ENCODE measurements around the gene ALKBH3. TPM values are rescaled to one million over a fixed set of nuclear protein-coding genes. Genes with fewer than 3 reads are reported as not detected.

ALKBH3 gene
- total RNA-seq, 3 donors from 2014 or later (not counting 1 experiment from before 2014, with no cell fraction given) = 24.3 to 30.8 (median 29.6) TPM

DNA sequence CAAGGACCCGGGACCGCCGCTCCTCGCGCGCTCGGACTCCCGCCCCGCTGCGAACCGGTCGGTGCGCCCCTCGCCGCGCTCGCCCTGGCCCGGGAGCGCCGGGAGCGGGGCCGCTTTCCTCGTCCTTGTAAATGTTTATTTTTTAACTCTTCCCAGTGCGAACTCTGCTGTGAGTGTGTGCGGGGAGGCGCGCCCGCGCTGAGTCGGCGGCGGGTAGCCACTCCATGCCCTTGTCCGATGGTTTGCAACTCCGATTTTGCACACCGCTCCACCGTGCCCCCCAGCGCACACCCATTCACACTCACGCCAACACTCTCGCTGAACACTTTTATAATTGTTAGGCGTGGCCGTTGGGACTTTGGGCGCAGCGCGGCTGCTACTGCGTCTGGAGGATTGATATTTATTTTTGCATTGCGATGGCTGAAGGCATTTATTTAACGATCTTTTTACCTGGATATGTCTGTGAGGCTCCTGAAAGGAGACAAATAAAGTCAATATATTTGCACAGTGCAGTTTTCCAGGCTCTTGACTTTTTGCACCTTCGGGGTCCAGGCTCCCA is 62.8 kb downstream of the ALKBH3 start:
- Mint-ChIP-seq H3K36me3 (no peaks in the 10 kb centered on the region), H3K4me1 (peaks cover 20 to 35% of the 10 kb centered on the region in 2 donors), H3K9me3 (no peaks in the 10 kb centered on the region), H3K27me3 (ENCODE audit: low read depth in 2 of 2) (peaks cover 47 to 51% of the 10 kb centered on the region in 2 donors), H3K27ac (no peak overlapping the region), H3K4me3 (peak overlapping the region; percentile 94)
- H3K4me1 ChIP-seq (ENCODE audit: control insufficient read depth, insufficient read depth, low read length) = peaks cover 27% of the 10 kb centered on the region
- no peak for DNase-seq
- intact Hi-C loops (cut with micrococcal nuclease) = no loop called here
- peaks cover 23% of the 10 kb centered on the region for H3K27me3 ChIP-seq (ENCODE audit: control insufficient read depth, insufficient read depth, low read length)
- no peaks in the 10 kb centered on the region for H3K9me3 ChIP-seq (ENCODE audit: control insufficient read depth, insufficient read depth, low read length)
- no peak overlapping the region for H3K4me3 ChIP-seq (ENCODE audit: low read length)
- H3K36me3 ChIP-seq (ENCODE audit: control insufficient read depth, insufficient read depth, low read length) = no peaks in the 10 kb centered on the region
- WGBS (ENCODE audit: insufficient coverage) = 2% methylated on average over 48 of the region's 48 CpGs
- ATAC-seq = no peak
- TF ChIP-seq, protein P1, sequence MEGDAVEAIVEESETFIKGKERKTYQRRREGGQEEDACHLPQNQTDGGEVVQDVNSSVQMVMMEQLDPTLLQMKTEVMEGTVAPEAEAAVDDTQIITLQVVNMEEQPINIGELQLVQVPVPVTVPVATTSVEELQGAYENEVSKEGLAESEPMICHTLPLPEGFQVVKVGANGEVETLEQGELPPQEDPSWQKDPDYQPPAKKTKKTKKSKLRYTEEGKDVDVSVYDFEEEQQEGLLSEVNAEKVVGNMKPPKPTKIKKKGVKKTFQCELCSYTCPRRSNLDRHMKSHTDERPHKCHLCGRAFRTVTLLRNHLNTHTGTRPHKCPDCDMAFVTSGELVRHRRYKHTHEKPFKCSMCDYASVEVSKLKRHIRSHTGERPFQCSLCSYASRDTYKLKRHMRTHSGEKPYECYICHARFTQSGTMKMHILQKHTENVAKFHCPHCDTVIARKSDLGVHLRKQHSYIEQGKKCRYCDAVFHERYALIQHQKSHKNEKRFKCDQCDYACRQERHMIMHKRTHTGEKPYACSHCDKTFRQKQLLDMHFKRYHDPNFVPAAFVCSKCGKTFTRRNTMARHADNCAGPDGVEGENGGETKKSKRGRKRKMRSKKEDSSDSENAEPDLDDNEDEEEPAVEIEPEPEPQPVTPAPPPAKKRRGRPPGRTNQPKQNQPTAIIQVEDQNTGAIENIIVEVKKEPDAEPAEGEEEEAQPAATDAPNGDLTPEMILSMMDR (IDR thresholded peaks at IDR 0.05) = no peak
- no peak overlapping the region for H3K27ac ChIP-seq (ENCODE audit: low read length)

DNA sequence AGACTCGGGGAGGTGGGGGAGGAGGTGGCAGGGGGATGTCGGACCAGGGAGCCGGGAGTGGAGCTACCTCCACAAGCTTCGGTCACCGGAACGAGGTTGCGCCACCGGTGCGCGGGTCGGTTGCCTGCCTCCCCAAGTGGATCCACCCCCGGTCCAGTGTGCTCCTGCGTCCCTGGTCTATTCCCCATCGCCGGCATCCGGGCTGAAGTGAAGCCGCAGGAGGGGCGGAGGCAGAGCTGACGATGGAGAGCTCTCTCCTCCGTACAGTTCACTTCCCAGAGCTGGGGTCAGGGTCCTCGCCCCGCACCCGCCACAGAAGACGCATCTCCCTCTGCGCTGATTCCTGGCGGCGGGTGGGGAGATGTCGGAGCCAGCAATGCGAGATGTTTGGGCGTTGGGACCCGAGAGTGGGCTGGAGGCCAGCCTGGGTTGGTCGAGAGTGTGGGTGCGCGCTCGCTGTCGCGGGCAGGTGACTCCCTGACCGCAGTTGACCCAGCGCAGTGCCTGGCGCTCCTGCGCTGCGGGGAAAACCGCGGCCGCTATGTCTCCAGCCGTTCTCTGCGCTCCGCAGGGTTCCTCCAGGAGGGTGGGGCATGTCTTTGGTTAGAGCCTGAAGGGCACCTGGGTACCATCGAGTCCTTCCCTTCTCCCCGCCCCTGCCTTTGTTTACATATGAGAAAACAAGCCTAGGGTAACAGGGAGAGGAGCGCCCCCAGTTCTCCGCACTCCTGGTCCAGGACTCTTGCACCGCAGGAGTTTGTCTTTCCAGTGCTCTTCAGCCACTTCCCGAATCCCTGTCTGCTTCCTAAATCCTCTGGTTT is 63.5 kb downstream of the ALKBH3 start:
- Histone ChIP-seq H3K36me3 (ENCODE audit: control insufficient read depth, insufficient read depth, low read length) (no peaks in the 10 kb centered on the region), H3K27ac (ENCODE audit: low read length) (no peak overlapping the region), H3K4me1 (ENCODE audit: control insufficient read depth, insufficient read depth, low read length) (peaks cover 27% of the 10 kb centered on the region), H3K9me3 (ENCODE audit: control insufficient read depth, insufficient read depth, low read length) (no peaks in the 10 kb centered on the region), H3K27me3 (ENCODE audit: control insufficient read depth, insufficient read depth, low read length) (peaks cover 23% of the 10 kb centered on the region), H3K4me3 (ENCODE audit: low read length) (no peak overlapping the region)
- ATAC-seq = no peak
- H3K4me3 Mint-ChIP-seq = peak overlapping the region; percentile 94
- TF ChIP-seq, protein P1 (IDR thresholded peaks at IDR 0.05) = no peak
- no peak for DNase-seq
- peaks cover 20 to 35% of the 10 kb centered on the region in 2 donors for H3K4me1 Mint-ChIP-seq
- H3K27me3 Mint-ChIP-seq (ENCODE audit: low read depth in 2 of 2) = peaks cover 47 to 51% of the 10 kb centered on the region in 2 donors
- intact Hi-C loops (cut with micrococcal nuclease) = loop anchor here (2.0 kb wide), 2 partner anchors 53 to 119 kb away; no protein-coding TSS in a partner anchor
- no peak overlapping the region for H3K27ac Mint-ChIP-seq
- WGBS (ENCODE audit: insufficient coverage) = 2% methylated on average over 54 of the region's 54 CpGs
- no peaks in the 10 kb centered on the region for H3K9me3 Mint-ChIP-seq
- H3K36me3 Mint-ChIP-seq = no peaks in the 10 kb centered on the region

DNA sequence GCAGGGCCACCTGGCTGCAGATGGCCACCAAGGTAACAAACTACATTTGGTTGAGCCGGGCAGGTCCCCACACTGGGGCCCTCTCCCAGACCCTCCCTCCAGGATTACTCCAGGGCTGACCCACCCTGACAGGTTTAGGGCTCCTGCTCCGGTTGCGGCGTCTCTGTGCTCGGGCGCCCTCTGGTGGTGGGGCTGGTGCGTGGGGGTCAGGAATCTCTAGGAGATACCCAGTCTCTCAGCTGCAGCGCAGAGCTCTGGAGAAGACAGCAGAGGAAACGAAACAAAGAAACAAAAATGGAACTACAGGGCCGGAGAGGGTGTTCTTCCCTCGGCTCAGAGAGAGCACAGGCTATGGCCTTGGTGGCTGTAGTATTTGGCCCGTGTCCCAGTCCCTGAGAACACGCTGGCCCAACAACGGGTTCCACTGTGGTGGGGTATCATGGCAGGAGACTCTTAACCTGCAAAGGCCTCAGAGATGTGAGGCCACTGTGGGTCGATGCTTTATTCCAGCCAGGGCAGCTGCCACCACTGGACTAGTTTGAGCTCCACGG is 64.2 kb downstream of the ALKBH3 start:
- H3K27me3 Mint-ChIP-seq (ENCODE audit: low read depth in 2 of 2) = peaks cover 47 to 55% of the 10 kb centered on the region in 2 donors
- H3K27me3 ChIP-seq (ENCODE audit: control insufficient read depth, insufficient read depth, low read length) = peaks cover 23% of the 10 kb centered on the region
- intact Hi-C loops (cut with micrococcal nuclease) = loop anchor here (2.0 kb wide), 2 partner anchors 54 to 120 kb away; no protein-coding TSS in a partner anchor
- H3K27ac Mint-ChIP-seq = no peak overlapping the region
- peaks cover 20 to 35% of the 10 kb centered on the region in 2 donors for H3K4me1 Mint-ChIP-seq
- H3K4me1 ChIP-seq (ENCODE audit: control insufficient read depth, insufficient read depth, low read length) = peaks cover 27% of the 10 kb centered on the region
- peak; percentile 48 to 49 (median 48) for ATAC-seq
- DNase-seq = peak; percentile 59 to 62
- no peak overlapping the region for H3K4me3 ChIP-seq (ENCODE audit: low read length)
- 27% methylated on average over 16 of the region's 16 CpGs for WGBS (ENCODE audit: insufficient coverage)
- no peaks in the 10 kb centered on the region for H3K9me3 ChIP-seq (ENCODE audit: control insufficient read depth, insufficient read depth, low read length)
- no peaks in the 10 kb centered on the region for H3K36me3 ChIP-seq (ENCODE audit: control insufficient read depth, insufficient read depth, low read length)
- no peaks in the 10 kb centered on the region for H3K36me3 Mint-ChIP-seq
- peak overlapping the region; percentile 65 for H3K4me3 Mint-ChIP-seq
- TF ChIP-seq, protein P1 (IDR thresholded peaks at IDR 0.05) = peak; percentile 71
- no peaks in the 10 kb centered on the region for H3K9me3 Mint-ChIP-seq
- H3K27ac ChIP-seq (ENCODE audit: low read length) = no peak overlapping the region
